HepG2 (cell line): ENCODE measurements around the gene OLFM2. TPM values are rescaled to one million over a fixed set of nuclear protein-coding genes. Genes with fewer than 3 reads are reported as not detected.

ENCODE experiments used
- ATAC-seq: fragments of 200-7000 bp; cut with Tn5 transposase; 3 replicates; pipeline ENCODE4 v1.9.1; 2020; ENCODE audit warnings: mild to moderate bottlenecking, moderate library complexity
- BruUV-seq: library from RNA; stranded (reverse); fragments of 400-500 nt; replicated peaks from 2 replicates; lab custom pipeline; 2021; lab: Mats Ljungman, UMichigan
- CTCF ChIA-PET: fragments of 300-600 bp; formaldehyde crosslinking; extraction: SDS; loops from one replicate; lab custom pipeline; 2021; ENCODE audit warnings: low total read pairs, inconsistent platforms, low intra/inter-chr PET ratio; lab: Yijun Ruan, JAX
- POLR2A ChIA-PET: fragments of 350-600 bp; sonication (Branson Sonifier 250); formaldehyde crosslinking; loops from one replicate; lab custom pipeline; 2020; ENCODE audit warnings: antibody characterized with exemption, inconsistent platforms; lab: Yijun Ruan, JAX
- DNase-seq: peaks from one replicate; pipeline ENCODE4 v3.0.0-alpha.2; 2015; ENCODE audit warnings: low spot score
- FAIRE-seq: peaks from 3 replicates; lab custom pipeline; 2011; peaks lifted over from hg19 to GRCh38; lab: Jason Lieb, UNC
- H2AFZ ChIP-seq: one replicate; pipeline ENCODE4 v1.6.1; 2011; ENCODE audit warnings: low read length, inconsistent platforms
- H3K27ac ChIP-seq: fragments of 300-600 bp; 3 replicates; pipeline ENCODE4 v1.8.0; 2011; ENCODE audit warnings: mixed run types, mild to moderate bottlenecking, mixed read lengths, low read length, inconsistent platforms; ENCODE audit not compliant: insufficient read depth; ENCODE audit errors: extremely low read length
- H3K27me3 ChIP-seq, 2 experiments: fragments of 200-600 bp in 1 of 2; 2 replicates in 1 of 2; 3 replicates in 1 of 2; pipeline versions ENCODE4 v1.6.0 to v1.8.0; 2011; ENCODE audit warnings: low read length in 2 of 2, mild to moderate bottlenecking in 2 of 2, moderate library complexity in 2 of 2, inconsistent platforms in 1 of 2; ENCODE audit not compliant: insufficient read depth in 2 of 2, control insufficient read depth in 1 of 2
- H3K36me3 ChIP-seq, 2 experiments: fragments of 200-600 bp in 1 of 2; replicated peaks in 1 of 2; 2 replicates in 1 of 2; 3 replicates in 1 of 2; pipeline versions ENCODE4 v1.5.1 to v1.8.0; 2011; ENCODE audit warnings: low read length in 2 of 2, inconsistent platforms in 1 of 2; ENCODE audit not compliant: insufficient read depth in 2 of 2, control insufficient read depth in 1 of 2
- H3K4me1 ChIP-seq: 2 replicates; pipeline ENCODE4 v1.5.1; 2012; ENCODE audit warnings: low read length, inconsistent platforms; ENCODE audit not compliant: insufficient read depth
- H3K4me2 ChIP-seq: 2 replicates; pipeline ENCODE4 v1.6.0; 2011; ENCODE audit warnings: low read depth, low read length, inconsistent platforms
- H3K4me3 ChIP-seq, 3 experiments: fragments of 200-600 bp in 1 of 3; sonication (generic), shearing (Covaris generic) in 1 of 3; replicated peaks in 1 of 3; 2 replicates each; pipeline ENCODE4 v1.5.1; 2011 to 2016; ENCODE audit warnings: low read length in 3 of 3, inconsistent platforms in 2 of 3, low read depth in 2 of 3, mild to moderate bottlenecking in 2 of 3, control low read depth in 1 of 3, mixed read lengths in 1 of 3; ENCODE audit not compliant: insufficient read depth in 1 of 3
- H3K79me2 ChIP-seq: one replicate; pipeline ENCODE4 v1.6.1; 2011; ENCODE audit warnings: low read length, inconsistent platforms; ENCODE audit not compliant: insufficient read depth
- H3K9ac ChIP-seq: 2 replicates; pipeline ENCODE4 v1.6.0; 2011; ENCODE audit warnings: mild to moderate bottlenecking, low read depth, low read length, inconsistent platforms; ENCODE audit not compliant: insufficient read depth
- H3K9me3 ChIP-seq: 2 replicates; pipeline ENCODE4 v1.5.1; 2012; ENCODE audit warnings: mild to moderate bottlenecking, low read length
- H4K20me1 ChIP-seq: 2 replicates; pipeline ENCODE4 v1.6.0; 2011; ENCODE audit warnings: inconsistent platforms, mild to moderate bottlenecking, low read length, moderate library complexity; ENCODE audit not compliant: insufficient read depth
- ADNP ChIP-seq: sonication (generic); formaldehyde crosslinking; IDR thresholded peaks from 2 replicates; pipeline ENCODE4 v1.4.0; 2020; ENCODE audit warnings: missing genetic modification reagents
- E2F5 ChIP-seq: sonication (generic); formaldehyde crosslinking; conservative IDR thresholded peaks from 2 replicates; pipeline ENCODE4 v1.4.0; 2020; ENCODE audit warnings: missing genetic modification reagents
- ESRRA ChIP-seq: sonication (generic); formaldehyde crosslinking; IDR thresholded peaks from 2 replicates; pipeline ENCODE4 v1.5.1; 2020; ENCODE audit warnings: mild to moderate bottlenecking, low read depth, missing genetic modification reagents
- ETV5 ChIP-seq: IDR thresholded peaks from 2 replicates; pipeline ENCODE4 v1.6.1; 2018; ENCODE audit warnings: missing biosample characterization, missing genetic modification reagents, inconsistent platforms, borderline replicate concordance
- FOXA1 ChIP-seq, 2 experiments: fragments of 450-650 bp in 1 of 2; sonication (generic) in 1 of 2; formaldehyde crosslinking in 1 of 2; IDR thresholded peaks; 2 replicates each; pipeline versions ENCODE4 v1.4.0 to v1.6.1; 2016 to 2020; ENCODE audit warnings: missing genetic modification reagents in 1 of 2
- GMEB1 ChIP-seq: sonication (generic); formaldehyde crosslinking; IDR thresholded peaks from 2 replicates; pipeline ENCODE4 v1.5.1; 2020; ENCODE audit warnings: missing genetic modification reagents, mild to moderate bottlenecking, borderline replicate concordance
- KLF16 ChIP-seq, 2 experiments: sonication (generic) in 1 of 2; formaldehyde crosslinking in 1 of 2; IDR thresholded peaks; 2 replicates each; pipeline versions ENCODE4 v1.6.1 to v1.8.0; 2016 to 2023; ENCODE audit warnings: missing genetic modification reagents in 2 of 2, missing compliant biosample characterization in 1 of 2
- MZF1 ChIP-seq: sonication (generic); formaldehyde crosslinking; IDR thresholded peaks from 2 replicates; pipeline ENCODE4 v1.8.1; 2023; ENCODE audit warnings: mild to moderate bottlenecking, missing genetic modification reagents, borderline replicate concordance
- NR3C1 ChIP-seq: sonication (generic); formaldehyde crosslinking; IDR thresholded peaks from 2 replicates; pipeline ENCODE4 v1.4.0; 2020; ENCODE audit warnings: missing genetic modification reagents
- RCOR2 ChIP-seq: IDR thresholded peaks from 2 replicates; pipeline ENCODE4 v1.6.1; 2016; ENCODE audit warnings: missing biosample characterization, missing genetic modification reagents
- TRIM24 ChIP-seq: sonication (generic); formaldehyde crosslinking; IDR thresholded peaks from 2 replicates; pipeline ENCODE4 v1.8.0; 2022; ENCODE audit warnings: mild to moderate bottlenecking, missing genetic modification reagents
- ZBTB1 ChIP-seq: sonication (generic); formaldehyde crosslinking; IDR thresholded peaks from 2 replicates; pipeline ENCODE4 v1.4.0; 2020; ENCODE audit warnings: missing genetic modification reagents, borderline replicate concordance
- ZFAT ChIP-seq: sonication (generic); formaldehyde crosslinking; conservative IDR thresholded peaks from 2 replicates; pipeline ENCODE4 v1.8.1; 2023; ENCODE audit warnings: missing genetic modification reagents, inconsistent platforms
- ZNF605 ChIP-seq: sonication (generic); formaldehyde crosslinking; IDR thresholded peaks from 2 replicates; pipeline ENCODE4 v1.8.0; 2022; ENCODE audit warnings: mild to moderate bottlenecking, missing genetic modification reagents
- ZNF629 ChIP-seq: sonication (generic); formaldehyde crosslinking; conservative IDR thresholded peaks from 2 replicates; pipeline ENCODE4 v1.5.0; 2020; ENCODE audit warnings: missing genetic modification reagents
- ZNF75D ChIP-seq: sonication (generic); formaldehyde crosslinking; IDR thresholded peaks from 2 replicates; pipeline ENCODE4 v1.8.1; 2023; ENCODE audit warnings: missing genetic modification reagents, mild to moderate bottlenecking, borderline replicate concordance
- WGBS: methylation state at CpG from one replicate; pipeline ENCODE4 v1.1.6; 2017; ENCODE audit warnings: low lambda C conversion rate; 5-methylcytosine and 5-hydroxymethylcytosine counted together
- in situ Hi-C: cut with HindIII; loops from 2 replicates; pipeline ENCODE4 v1.10.0; 2017; ENCODE audit warnings: low pct_unique_long_range_greater_than_20kb; ENCODE audit not compliant: extremely low pct_ligation_motif_present
- intact Hi-C: fragments of 100-400 bp; cut with micrococcal nuclease; formaldehyde crosslinking; loops from one replicate; pipeline ENCODE4 v1.10.0; 2022; ENCODE audit not compliant: unreplicated experiment
- polyA plus RNA-seq, 8 experiments: library from polyadenylated mRNA; depleted of rRNA in 3 of 8; stranded (reverse) in 7 of 8; unstranded in 1 of 8; fragments of >200 nt; fragmentation: Illumina TruSeq in 4 of 8; extraction: Trizol in 4 of 8; gene quantifications; 2 replicates each; pipeline versions ENCODE4 v1.2.1 to v1.2.3, GENCODE V29; 2011 to 2016; ENCODE audit warnings: low read depth in 4 of 8, missing spikeins in 1 of 8, mixed read lengths in 1 of 8; ENCODE audit not compliant: insufficient read depth in 1 of 8
- total RNA-seq, 5 experiments: library from RNA; depleted of rRNA; stranded (reverse); fragments of >200 nt; fragmentation: Illumina TruSeq; extraction: Trizol; gene quantifications; 2 replicates each; pipeline ENCODE4 v1.2.3, GENCODE V29; 2016; ENCODE audit warnings: low read depth in 1 of 5

Gene OLFM2
- total and polyA plus RNA-seq, 2 of the 13 experiments (the other 11 are each of a cell fraction or from before 2014, with no cell fraction given), result 0.20 to 0.51 TPM

- no peak for TF ChIP-seq RCOR2
- TF ChIP-seq ZFAT (CRISPR knock-in tag), result no peak
- no peak for TF ChIP-seq MZF1
- no peak for TF ChIP-seq ZNF75D (CRISPR knock-in tag)
- no peak for TF ChIP-seq E2F5
- no peak for TF ChIP-seq TRIM24 (CRISPR knock-in tag)
- TF ChIP-seq ETV5 (CRISPR knock-in tag), result no peak
- no peak for TF ChIP-seq ZBTB1 (CRISPR knock-in tag)
- no peak for TF ChIP-seq NR3C1 (CRISPR knock-in tag)
- no peak for TF ChIP-seq ADNP (CRISPR knock-in tag)
- TF ChIP-seq FOXA1 (IDR thresholded peaks at IDR 0.05), result no peak
- no peak for TF ChIP-seq FOXA1 (CRISPR knock-in tag; IDR thresholded peaks at IDR 0.05)
- no peak for TF ChIP-seq KLF16 (CRISPR knock-in tag; IDR thresholded peaks at IDR 0.05)
- no peak for TF ChIP-seq GMEB1 (CRISPR knock-in tag)
- no peak for TF ChIP-seq ZNF629
- TF ChIP-seq ESRRA (CRISPR knock-in tag), result no peak
- TF ChIP-seq ZNF605 (CRISPR knock-in tag), result no peak
- Histone ChIP-seq H3K9me3 (no peaks in the 10 kb centered on the region), H3K36me3 (no peaks in the 10 kb centered on the region), H2AFZ (no peak overlapping the region), H3K27ac (no peak overlapping the region), H3K27me3 (peaks cover 0 to 21% of the 10 kb centered on the region in 2 experiments; a peak in 3 of 5 replicates), H3K79me2 (no peaks in the 10 kb centered on the region), H3K4me2 (no peak overlapping the region), H4K20me1 (no peaks in the 10 kb centered on the region), H3K9ac (no peak overlapping the region), H3K4me3 (no peak overlapping the region), H3K4me1 (peaks cover 7% of the 10 kb centered on the region)
- no peak for FAIRE-seq
- no peak for DNase-seq
- no peak for ATAC-seq
- intact Hi-C loops, result no loop called here
- WGBS, result 46% methylated on average over 20 of the region's 20 CpGs
- CTCF ChIA-PET, result no interaction called here
- no TSS peak for BruUV-seq
- in situ Hi-C loops, result loop anchor here (5.0 to 10.0 kb wide), 3 partner anchors 90 to 458 kb away; partner anchors contain the start of gene S1PR2
- POLR2A ChIA-PET, result no interaction called here
Measured at GRCh38 chr19:9937001-9937411, 691 bp upstream of the OLFM2 start.
